Left kidney (tissue), 2 donors: ENCODE measurements around the gene AKIRIN2. TPM values are rescaled to one million over a fixed set of nuclear protein-coding genes. Genes with fewer than 3 reads are reported as not detected.
"Not testable (repeated sequence)": the region's sequence is repeated elsewhere in the genome, so short reads cannot be mapped to it uniquely, and the experiment has no call there.

ENCODE experiments used
- DNase-seq: peaks from one replicate; pipeline ENCODE4 v3.0.0-alpha.2; 2013
- polyA plus RNA-seq: library from polyadenylated mRNA; unstranded; fragments of 120-200 nt; gene quantifications from one replicate; pipeline ENCODE4 v1.2.1, GENCODE V29; 2013; ENCODE audit not compliant: insufficient read length

The AKIRIN2 gene
- polyA plus RNA-seq, 1 donor, result 69.1 TPM

DNA sequence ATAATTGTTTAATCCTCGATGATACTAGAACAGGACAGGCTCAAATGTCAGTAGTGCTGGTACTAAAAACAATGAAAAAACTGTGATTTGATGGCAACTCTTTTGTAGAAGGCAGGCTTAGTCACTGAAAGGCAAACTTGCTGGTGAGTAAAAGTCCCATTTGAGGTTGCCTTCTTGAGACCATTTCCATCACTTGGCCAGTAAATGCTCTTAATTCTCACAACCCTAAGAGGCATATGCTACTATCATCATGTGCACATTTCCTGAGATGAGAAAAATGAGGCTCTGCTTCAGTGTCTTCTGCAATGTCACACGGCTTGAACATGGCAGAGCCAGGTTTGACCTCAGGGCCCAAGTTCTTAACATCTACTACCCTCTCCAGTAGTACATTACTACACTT, 9.9 kb downstream of the AKIRIN2 start:
- no peak for DNase-seq

DNA sequence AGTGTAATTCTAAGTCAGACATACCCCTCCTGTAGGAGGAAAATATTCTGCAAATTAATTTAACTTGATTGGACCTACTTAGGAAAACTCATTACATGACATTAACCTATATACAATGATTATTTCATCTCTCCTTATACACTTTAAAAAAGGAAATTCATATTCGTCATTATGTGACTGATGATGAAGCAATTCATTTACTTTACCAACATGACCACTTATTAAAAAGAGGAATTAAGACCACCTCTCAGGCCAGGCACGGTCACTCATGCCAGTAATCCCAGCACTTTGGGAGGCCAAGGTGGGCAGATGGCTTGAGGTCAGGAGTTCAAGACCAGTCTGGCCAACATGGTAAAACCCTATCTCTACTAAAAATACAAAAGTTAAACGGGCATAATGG, 11.6 kb downstream of the AKIRIN2 start:
- DNase-seq, result no peak

DNA sequence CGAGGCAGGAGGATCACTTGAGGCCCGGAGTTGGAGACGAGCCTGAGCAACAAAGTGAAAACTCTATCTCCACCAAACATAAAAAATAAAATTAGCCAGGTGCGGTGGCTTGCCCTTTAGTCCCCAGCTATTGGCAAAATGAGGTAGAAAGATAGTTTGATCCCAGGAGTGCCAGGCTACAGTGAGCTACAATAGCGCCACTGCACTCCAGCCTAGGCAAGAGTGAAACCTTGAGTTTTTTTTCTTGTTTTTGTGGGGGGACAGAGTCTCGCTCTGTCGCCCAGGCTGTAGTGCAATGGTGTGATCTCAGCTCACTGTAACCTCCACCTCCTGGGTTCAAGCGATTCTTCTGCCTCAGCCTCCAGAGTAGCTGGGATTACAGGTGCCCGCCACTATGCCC, 14.1 kb downstream of the AKIRIN2 start:
- not testable (repeated sequence) for DNase-seq

DNA sequence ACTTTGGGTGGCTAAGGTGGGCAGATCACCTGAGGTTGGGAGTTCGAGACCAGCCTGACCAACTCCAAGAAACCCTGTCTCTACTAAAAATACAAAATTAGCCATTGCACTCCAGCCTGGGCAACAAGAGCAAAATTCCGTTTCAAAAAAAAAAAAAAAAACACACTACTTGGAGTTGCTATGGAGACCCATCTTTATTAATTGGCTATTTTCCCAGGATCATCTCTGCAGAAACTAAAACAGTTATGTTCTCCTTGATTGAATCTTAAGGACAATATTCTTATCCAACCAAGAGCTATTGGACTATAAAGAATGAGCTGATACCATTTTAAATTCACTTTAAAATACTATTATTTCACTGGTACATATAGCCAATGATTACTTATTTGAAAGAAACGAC, 14.7 kb downstream of the AKIRIN2 start:
- DNase-seq, result no peak

DNA sequence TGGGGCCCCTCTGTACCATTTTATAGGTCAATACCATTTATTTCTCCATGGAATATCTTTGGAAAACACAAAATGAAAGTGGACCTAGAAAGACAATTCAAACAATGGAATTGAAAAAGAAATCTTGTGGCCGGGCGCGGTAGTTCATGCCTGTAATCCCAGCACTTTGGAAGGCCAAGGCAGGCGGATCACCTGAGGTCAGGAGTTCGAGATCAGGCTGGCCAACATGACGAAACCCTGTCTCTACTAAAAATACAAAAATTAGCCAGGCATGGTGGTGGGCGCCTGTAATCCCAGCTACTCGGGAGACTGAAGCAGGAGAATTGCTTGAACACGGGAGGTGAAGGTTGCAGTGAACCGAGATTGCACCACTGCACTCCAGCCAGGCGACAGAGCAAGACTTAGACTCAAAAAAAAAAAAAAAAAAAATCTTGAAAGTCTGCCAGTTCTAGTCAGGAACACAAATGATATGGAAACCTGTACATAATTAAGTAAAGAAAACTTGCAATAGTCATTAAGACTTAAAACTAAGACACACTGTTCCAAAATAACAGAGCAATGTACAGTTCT, 15.3 kb downstream of the AKIRIN2 start:
- DNase-seq, result not testable (repeated sequence)

DNA sequence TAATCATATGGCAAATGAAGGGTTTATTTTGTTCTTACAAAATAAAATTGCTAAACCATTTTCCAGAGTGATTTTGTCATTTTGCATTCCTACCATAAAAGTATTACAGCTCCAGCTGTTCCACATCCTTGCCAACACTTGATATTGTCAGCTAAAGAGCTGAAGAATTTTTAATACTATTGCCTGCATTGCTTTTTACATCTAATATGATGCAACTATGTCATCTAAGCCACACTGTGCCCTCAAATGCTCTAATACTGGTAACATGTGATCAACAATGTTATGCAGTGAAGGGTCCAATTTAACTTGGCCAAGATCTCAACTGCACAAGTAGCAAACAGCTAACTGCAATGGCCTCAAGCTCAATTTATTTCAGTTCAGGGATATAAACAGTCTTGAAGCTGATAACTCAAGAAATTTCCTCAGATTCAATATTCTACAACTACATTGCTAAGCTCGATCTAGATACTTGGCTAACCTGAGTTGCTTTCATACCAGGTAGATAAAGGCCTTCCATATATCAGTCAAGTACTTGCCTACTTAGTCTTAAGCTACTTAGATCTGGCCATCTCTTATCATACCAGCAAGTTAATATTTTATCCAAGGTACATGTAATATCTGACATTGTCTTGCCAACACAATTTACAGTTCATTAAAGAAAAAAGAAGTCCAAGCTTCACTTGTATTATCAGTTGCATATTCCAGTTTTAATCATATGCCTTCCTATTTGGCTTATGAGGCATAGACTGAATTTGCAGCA, 17.0 kb downstream of the AKIRIN2 start:
- DNase-seq, result no peak

DNA sequence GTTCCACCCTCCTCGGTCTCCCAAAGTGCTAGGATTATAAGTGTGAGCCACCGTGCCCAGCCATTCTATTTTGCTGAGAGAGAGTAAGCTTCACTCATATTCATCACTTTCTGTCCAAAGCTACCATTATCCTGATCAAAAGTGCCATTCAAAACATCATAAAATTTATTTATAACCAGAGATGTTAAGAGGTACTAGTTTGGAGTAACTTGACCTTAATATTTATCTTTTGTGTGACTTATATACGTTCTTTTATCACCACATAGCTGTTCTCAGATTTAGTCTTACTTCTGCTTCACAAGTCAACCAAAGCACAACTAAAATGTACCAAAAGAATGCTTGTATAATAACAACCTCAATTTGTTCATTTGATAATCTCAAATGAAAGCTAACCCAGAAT, 18.1 kb downstream of the AKIRIN2 start:
- no peak for DNase-seq

DNA sequence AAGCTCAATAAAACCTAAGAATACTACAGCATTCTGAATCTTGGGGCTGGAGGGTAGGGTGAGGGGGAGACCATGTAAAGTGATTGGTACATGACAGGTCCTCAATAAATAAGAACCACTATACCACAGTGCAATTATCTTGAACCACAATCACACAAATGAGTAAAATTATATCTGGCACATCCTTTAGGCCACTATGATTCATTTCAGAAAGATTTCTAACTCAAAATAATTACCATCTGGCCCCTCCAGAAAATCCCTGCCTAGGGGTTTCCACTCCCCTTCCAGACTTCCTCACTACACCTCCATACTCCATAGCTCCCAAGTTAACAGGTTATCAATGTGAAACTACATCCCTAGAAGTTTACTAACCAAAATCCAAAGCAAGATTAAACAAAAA, 19.7 kb downstream of the AKIRIN2 start:
- no peak for DNase-seq

DNA sequence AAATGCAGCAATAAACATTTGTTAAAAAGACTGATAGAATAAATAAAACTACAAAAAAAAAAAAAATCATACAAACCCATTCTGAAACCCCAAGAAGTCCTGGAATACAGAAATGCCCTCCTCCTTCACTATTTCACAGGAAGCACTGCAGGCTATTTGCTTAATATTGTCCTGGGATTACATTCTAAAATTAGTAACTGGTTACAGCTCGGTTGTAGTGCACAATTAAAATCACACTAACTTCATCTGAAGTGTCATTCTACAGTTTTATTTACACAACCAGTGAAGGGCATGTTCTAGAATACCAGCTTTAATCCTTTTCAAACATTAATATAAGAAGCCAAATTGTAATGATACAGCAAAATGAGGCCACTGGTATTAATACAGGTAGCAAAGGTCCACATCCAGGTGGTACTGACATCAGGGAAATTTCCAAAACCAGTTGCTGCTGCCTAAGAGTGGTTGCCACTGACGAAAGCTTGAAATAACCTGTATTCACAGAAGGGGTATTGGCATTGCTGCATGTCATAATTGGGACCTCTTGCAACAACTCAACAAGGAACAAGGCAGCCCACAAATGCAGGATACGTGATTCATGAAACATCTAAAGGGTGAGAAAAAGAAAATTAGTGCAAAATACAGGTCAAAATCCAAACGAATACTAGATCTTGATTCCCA, 26.9 kb downstream of the AKIRIN2 start:
- no peak for DNase-seq

DNA sequence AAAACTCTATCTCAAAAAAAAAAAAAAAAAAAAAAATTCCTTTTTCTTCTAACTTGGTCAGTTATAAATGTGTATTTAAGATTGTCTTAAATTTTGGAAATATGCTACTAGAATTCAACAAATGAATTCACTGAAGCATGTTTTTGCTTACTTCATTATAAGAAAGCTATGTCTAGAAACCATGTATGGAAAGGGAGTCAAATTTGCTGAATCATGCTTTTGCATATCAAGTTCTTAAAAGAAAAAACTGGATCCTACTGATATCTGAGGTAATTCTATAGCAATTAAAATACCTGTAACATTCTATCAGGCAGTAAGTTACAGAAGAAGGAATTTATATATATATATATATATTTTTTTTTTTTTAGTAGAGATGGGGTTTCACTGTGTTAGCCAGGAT, 27.7 kb downstream of the AKIRIN2 start:
- no peak for DNase-seq

DNA sequence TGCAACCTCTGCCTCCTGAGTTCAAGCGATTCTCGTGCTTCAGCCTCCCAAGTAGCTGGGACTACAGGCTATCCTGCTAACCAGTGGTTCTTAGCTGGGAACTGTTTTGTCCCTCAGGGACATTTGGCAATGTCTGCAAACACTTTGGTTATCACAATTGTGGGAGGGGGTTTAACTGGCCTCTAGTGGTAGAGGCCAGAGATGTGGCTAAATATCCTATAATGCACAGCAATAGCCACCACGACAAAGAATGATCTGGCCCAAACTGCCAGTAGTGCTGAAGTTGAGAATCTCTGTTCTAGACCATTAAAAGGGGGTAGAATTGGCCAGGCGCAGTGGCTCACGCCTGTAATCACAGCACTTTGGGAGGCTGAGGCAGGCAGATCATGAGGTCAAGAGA, 28.8 kb downstream of the AKIRIN2 start:
- no peak for DNase-seq

DNA sequence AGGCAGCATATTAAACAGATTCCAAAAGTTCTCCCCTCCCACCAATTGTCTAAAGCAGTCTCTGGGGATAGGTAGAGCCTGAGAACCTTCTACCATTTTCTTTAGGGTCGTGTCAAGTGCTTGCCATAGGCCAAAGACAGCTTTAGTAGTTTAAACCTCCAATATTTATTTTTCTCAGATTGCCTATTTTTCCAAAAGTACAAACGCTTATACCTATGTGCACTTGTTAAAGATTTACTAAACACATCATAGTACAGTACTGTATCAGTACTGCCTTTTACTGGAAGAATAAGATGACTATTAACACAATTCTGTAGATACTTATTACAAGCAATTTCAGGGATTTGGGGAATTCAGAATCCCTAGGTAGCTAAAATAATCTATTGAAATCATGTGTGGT, 29.4 kb downstream of the AKIRIN2 start:
- DNase-seq, result no peak

DNA sequence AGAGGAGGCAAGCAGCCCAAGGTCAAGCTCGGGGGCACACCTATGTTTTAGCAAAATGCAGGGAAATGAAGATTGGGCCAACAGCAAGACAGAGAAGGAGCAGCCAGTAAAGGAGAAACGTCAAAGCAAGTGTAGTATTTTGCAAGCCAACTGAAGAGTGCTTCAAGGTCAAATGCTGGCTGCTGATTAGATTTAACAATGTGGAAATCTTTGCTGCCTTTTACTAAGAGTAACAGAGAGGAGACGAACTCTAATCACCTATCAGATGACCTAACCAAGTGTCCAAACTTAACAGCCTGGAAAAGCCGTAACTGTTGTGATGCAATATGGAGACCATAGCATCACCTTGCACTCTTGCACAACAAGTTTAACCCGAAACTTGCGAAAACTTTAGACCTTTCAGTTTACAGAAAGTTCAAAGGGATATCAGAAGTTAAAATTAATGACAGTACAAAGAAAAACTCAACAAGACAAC, 30.4 kb downstream of the AKIRIN2 start:
- no peak for DNase-seq

DNA sequence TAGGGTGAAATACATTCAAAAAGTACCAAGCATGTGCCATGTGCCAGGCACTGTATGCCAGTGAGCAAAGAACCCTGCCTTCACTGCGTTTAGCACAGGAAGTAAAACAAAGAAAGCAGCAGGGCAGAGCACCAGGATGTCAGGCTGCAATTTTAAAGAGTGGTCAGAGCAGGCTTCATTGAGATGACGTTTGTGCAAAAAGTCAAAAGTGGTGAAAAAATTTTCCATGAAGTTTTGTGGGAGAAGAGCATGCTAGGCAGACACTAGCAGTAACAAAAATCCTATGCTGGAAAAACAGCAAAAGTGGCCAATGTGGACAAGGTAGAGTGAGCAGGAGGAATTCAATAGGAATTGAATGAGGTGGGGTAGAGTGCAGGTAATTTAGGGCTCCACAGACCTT, 31.3 kb downstream of the AKIRIN2 start:
- DNase-seq, result peak; percentile 12

DNA sequence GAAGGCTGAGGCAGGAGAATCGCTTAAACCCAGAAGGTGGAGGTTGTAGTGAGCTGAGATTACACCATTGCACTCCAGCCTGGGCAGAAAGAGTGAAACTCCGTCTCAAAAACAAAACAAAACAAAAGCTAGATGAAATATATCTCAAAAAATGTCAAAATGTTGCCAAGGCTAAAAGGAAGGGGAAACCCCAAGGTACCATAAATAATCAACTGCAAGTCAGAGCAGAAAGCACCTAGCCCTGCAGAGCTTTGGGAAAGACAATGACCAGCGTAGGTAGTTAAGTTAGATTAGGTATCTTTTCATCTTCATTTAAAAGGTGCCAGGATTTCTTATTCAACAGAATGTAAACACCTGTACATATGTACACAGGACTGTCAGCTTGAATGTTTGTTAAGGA, 33.0 kb downstream of the AKIRIN2 start:
- no peak for DNase-seq

DNA sequence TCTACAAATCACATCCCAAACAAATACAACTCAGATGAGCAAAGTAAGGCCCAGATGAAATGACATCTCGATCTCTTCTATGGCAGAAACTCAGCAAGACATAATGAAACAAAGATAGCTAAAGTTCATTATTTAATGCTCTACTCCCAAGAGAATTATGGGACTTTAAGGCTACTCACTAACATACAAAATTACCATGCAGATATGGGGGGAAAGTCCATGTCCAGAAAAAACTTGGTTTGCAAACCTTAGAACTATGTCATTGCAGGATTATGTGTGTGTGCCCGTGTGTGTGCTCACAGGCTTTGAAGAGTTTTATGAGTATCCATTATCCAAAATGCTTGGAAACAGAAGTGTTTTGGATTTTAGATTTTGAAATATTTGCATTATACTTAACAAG, 34.0 kb downstream of the AKIRIN2 start:
- DNase-seq, result no peak

DNA sequence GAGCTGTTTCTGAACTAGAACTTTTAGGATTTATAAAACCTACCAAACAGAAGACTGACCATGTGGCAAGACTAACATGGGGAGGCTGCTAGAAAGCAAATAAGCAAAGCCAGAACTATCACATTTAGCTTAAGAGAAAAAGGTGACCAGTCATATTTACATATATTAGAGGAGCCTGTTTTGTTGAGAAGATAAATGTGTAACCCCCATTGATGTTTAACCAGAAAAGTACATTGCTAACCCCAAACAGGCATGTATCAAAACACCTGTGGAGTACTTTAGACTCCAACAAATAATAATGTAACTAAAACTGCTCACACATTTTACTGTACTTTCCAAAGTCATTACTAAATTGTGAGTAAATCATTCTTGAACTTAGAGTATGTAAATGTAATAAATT, 35.0 kb downstream of the AKIRIN2 start:
- no peak for DNase-seq

DNA sequence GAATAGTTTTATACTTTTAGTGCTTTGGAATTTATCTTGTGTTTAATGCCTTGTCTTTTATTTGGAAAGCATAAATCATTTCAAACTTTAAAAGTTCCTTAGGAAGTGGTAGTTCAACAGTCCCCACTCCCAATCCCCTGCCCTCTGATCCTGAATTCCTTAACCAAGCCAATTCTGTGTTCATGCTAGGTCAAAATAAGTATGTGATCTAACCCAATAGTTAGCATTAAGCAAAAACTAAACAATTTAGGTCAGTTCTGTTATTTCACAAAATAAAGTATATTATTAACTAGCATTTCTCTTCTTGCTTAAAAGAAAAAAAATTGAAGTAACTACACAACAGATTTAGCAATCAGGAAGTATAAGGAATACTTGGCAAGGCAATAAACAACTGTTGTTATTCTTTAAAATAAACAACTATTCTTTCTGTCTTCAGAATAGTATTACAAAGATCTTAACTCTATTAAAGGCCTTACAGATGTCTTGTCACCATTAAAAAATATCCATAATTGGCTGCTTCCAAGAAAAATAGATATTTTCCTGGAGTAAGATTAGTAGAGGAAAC, 37.0 kb downstream of the AKIRIN2 start:
- DNase-seq, result no peak

DNA sequence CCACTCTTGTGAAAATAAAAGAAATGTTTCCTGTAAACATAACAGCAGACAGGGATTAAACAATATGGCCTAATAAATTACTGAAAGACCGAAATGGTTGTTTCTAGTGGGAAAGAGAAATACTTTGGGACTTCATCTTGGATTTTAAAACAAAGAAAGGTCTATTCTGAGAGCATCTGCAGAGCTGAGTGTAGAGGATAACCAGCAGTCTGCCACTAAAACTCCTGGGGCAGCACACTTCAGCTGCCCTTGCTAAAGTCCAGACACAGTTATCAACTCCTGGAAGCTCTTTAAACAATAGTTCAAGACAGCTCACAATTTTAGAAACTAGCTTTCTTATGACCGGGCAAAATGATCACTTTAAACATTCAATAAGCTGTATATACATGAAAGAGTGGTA, 38.6 kb downstream of the AKIRIN2 start:
- DNase-seq, result no peak

DNA sequence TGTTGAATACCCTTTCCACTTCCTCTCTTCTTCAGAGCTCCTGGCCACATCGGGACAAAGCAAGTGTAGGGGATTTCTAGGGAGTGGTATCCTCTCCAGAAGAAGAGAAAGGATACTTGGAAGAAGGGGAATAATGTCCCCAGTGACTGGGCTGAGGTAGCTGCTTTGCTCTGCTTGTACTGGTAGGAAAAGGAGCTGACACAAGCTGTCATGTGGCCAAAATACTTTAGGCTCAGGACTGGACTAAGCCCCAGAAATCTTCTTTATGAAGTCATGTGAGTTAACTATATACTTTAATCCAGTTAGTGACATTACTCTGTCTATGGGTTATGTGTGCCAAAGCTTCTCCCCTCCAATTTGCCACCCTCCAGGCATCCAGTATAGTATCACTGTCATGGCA, 40.5 kb downstream of the AKIRIN2 start:
- DNase-seq, result no peak

DNA sequence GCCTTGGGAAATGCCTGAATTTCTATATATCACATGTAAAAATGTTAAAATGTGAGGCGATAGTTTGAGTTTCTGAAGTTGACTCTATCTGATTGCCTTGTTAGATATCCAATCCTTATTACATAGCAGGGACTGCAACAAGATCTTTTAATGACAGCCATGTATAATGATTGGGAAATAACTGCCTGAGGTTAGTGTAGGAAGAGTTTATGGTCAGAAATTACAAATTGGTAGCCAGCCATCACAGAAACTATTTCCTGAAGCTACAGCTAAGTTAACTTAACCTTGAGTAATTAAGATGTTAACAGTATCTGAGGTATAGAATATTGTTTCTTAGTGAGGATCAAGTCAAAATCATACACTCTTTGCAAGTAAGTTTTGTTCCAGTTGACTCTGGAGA, 41.0 kb downstream of the AKIRIN2 start:
- no peak for DNase-seq

DNA sequence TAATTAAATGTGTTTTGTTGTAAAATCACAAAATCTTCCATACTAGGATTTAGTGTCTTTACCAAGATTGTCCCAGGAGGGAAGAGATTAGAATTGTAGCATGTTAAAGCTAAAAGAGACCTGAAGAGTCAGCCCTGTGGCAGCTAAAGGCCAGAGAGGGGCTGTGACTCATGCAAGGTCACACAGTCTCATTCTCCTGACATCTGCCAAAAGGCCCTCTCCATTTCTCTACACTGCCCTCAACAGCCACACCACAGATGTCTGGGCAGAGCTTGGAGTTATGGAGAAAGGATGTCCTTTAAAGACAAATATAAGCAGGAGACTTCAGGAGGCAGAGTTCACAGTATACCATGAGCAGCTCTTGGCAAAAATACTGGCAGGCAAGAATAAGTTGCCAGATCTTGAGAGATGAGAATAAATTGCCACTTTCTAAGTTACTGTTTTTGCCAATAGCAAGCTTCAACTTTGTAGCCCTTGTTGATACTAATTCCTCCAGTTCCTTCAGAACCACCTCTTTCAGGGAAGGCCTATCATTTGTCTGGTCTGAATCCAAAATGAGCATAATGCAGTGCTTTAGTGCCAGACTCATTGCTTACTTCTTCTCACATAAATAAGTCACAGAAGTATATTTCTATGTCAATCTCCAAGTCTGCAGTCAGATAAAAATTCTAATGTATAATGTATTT, 41.7 kb downstream of the AKIRIN2 start:
- no peak for DNase-seq

DNA sequence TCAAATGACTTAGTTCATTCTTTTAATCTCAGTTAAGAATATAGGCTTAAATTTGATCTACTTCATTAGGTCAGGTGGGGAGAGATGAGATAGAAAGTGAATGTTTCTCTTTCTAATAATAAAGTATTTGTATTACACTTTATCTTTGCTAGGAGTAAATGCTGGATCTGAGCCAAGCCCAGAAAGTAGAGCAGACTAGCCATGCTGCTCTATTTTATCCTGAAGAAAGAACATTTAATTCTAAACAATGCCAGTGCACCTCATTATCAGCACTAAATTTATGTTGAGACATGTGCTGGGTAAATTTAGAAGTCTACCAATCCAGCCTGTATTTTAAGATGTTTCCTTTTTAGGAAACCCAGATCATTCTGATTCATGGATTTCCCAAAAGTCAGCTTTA, 43.5 kb downstream of the AKIRIN2 start:
- DNase-seq, result no peak
